ENCODE results near the gene PALLD. TPM values are rescaled to one million over a fixed set of nuclear protein-coding genes. Genes with fewer than 3 reads are reported as not detected.
"Not testable (repeated sequence)": the region's sequence is repeated elsewhere in the genome, so short reads cannot be mapped to it uniquely, and the experiment has no call there.

PALLD gene
- total RNA-seq, 1 donor from 2014 or later: 69.2 TPM

DNA sequence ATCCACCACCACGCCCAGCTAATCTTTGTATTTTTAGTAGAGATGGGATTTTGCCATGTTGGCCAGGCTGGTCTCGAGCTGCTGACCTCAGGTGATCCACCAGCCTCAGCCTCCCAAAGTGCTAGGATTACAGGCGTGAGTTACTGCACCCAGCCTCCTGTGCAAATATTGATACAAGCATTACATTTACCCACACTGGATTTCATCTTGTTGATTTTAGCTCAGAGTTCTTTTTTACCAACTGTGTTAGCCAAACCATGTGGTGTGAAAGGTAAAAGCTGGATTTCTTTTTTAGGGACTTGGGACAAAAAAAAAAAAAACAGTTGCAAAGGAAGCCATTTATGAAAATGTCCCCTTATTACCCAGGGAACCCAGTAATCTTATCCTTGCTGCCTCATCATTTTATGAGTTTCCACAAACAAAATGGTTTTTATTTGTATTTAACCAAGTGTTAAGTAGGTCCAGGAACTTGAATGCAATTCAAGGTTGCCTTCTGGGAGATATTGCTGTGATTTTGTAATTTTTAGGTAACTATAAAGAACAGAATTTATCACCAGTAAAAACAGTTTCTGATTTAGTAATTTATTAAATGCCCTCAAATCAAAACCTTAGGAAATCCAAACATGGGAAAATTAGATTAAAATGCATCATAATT lies 202.5 kb downstream of the PALLD start:
- TF ChIP-seq, protein P1, sequence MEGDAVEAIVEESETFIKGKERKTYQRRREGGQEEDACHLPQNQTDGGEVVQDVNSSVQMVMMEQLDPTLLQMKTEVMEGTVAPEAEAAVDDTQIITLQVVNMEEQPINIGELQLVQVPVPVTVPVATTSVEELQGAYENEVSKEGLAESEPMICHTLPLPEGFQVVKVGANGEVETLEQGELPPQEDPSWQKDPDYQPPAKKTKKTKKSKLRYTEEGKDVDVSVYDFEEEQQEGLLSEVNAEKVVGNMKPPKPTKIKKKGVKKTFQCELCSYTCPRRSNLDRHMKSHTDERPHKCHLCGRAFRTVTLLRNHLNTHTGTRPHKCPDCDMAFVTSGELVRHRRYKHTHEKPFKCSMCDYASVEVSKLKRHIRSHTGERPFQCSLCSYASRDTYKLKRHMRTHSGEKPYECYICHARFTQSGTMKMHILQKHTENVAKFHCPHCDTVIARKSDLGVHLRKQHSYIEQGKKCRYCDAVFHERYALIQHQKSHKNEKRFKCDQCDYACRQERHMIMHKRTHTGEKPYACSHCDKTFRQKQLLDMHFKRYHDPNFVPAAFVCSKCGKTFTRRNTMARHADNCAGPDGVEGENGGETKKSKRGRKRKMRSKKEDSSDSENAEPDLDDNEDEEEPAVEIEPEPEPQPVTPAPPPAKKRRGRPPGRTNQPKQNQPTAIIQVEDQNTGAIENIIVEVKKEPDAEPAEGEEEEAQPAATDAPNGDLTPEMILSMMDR (IDR thresholded peaks at IDR 0.05; ENCODE audit: insufficient read depth, low read length, severe bottlenecking): no peak
- no peak overlapping the region for H3K4me3 ChIP-seq (ENCODE audit: low read depth, low read length)
- H3K36me3 ChIP-seq (ENCODE audit: control insufficient read depth, insufficient read depth, low read length): no peaks in the 10 kb centered on the region
- FAIRE-seq (no peak), DNase-seq (ENCODE audit: low read depth) (no peak)
- no peaks in the 10 kb centered on the region for H3K27me3 ChIP-seq (ENCODE audit: control insufficient read depth, insufficient read depth, low read length)

DNA sequence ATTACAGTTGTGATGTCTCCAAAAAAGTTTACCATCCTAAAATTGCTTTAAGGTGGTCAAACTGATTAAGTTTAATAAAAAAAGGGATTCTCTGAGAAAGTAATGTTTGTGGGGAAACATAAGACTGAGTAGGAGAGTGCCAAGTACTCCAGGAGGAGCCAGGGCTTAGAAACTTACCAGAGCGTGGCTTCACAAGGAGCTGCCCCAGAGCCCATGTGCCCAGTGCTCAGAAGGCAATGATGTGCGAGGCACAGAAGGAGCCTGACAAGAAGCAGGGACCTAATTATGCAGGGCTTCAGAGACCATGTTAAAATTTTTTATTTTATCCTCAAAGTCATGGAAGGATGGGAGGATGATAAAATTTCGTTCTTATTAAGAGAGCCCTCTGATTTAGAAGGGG lies 204.2 kb downstream of the PALLD start:
- no peaks in the 10 kb centered on the region for H3K36me3 ChIP-seq (ENCODE audit: control insufficient read depth, insufficient read depth, low read length)
- H3K4me3 ChIP-seq (ENCODE audit: low read depth, low read length): no peak overlapping the region
- H3K27me3 ChIP-seq (ENCODE audit: control insufficient read depth, insufficient read depth, low read length): no peaks in the 10 kb centered on the region
- TF ChIP-seq, protein P1 (IDR thresholded peaks at IDR 0.05; ENCODE audit: insufficient read depth, low read length, severe bottlenecking): no peak
- DNase-seq (ENCODE audit: low read depth): no peak
- no peak for FAIRE-seq

DNA sequence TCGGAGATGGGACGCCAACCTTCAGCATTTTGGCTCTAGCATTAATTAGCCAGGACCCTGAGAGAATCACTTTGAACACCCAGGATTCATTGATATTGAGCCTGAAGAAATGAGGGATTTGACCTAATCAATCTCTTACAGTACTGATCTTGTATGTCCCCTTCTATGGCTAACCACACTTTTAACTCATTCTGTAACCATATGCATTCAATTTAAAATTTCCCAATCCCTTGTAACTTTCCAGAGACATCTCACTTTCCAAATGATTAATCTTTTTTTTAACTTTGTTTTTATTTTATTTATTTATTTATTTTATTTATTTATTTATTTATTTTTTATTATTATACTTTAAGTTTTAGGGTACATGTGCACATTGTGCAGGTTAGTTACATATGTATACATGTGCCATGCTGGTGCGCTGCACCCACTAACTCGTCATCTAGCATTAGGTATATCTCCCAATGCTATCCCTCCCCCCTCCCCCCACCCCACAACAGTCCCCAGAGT lies 205.8 kb downstream of the PALLD start:
- H3K27me3 ChIP-seq (ENCODE audit: control insufficient read depth, insufficient read depth, low read length); DNase-seq (ENCODE audit: low read depth); H3K36me3 ChIP-seq (ENCODE audit: control insufficient read depth, insufficient read depth, low read length); H3K4me3 ChIP-seq (ENCODE audit: low read depth, low read length); FAIRE-seq: not testable (repeated sequence)

DNA sequence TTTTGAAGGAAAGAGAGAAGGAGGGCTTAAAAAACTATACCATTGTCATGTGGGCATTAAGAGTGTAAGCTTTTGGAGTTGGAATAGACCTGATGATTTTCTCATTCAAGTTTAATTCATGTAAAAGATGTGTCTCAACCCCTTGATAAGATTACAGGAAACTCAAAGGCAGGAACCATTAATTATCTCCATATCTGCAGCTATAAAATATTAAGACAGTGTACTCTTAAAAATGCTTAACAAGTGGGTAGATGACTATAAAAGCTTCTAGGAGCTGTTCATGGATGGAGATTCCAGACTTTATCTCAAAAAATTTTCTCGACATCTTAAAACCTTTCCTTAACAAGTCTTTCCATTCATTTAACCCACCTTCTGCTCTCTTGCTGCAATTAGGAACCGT lies 208.3 kb downstream of the PALLD start:
- FAIRE-seq (no peak), DNase-seq (ENCODE audit: low read depth) (no peak)
- TF ChIP-seq, protein P1 (IDR thresholded peaks at IDR 0.05; ENCODE audit: insufficient read depth, low read length, severe bottlenecking): no peak
- Histone ChIP-seq H3K36me3 (ENCODE audit: control insufficient read depth, insufficient read depth, low read length) (no peaks in the 10 kb centered on the region), H3K27me3 (ENCODE audit: control insufficient read depth, insufficient read depth, low read length) (no peaks in the 10 kb centered on the region), H3K4me3 (ENCODE audit: low read depth, low read length) (no peak overlapping the region)

DNA sequence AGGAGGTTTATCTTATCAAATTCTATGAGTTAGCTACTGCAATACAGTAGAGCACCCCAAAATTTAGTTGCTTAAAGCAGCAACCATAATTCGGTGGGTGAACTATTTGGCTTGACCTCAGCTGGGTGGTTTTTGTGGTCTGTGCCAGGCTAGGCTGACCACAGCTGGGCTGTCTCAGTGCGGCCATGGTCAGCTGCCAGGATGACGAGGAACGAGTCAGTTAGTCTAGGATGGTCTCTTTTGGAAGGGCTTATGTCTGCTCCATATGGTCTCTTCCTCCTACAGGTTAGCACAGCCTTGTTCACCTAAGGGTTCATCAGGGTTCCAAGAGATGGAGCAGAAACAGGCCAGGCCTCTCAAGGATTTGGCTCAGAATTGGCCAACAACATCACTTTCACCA lies 210.4 kb downstream of the PALLD start:
- no peak overlapping the region for H3K4me3 ChIP-seq (ENCODE audit: low read depth, low read length)
- FAIRE-seq (peak; percentile 43), DNase-seq (ENCODE audit: low read depth) (no peak)
- TF ChIP-seq, protein P1 (IDR thresholded peaks at IDR 0.05; ENCODE audit: insufficient read depth, low read length, severe bottlenecking): no peak
- H3K36me3 ChIP-seq (ENCODE audit: control insufficient read depth, insufficient read depth, low read length): no peaks in the 10 kb centered on the region
- H3K27me3 ChIP-seq (ENCODE audit: control insufficient read depth, insufficient read depth, low read length): no peaks in the 10 kb centered on the region

DNA sequence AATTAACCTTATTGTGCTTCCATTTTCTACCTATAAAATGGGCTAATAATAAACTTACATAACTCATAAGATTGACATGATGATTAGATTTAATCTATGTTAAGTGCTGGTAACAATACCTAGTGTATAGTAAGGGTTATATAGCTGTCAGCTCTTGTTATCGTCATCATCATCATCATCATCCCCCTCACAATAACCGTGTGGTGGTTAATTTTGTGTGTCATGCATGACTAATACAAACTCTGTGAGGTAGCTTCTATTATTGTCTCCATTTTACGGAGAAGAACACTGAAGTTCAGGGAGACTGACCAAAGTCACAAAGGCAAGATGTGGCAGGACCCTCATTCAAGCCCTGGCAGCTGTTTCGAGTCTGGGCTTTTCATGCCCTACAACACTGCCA lies 211.3 kb downstream of the PALLD start:
- no peak overlapping the region for H3K4me3 ChIP-seq (ENCODE audit: low read depth, low read length)
- FAIRE-seq (peak; percentile 43), DNase-seq (ENCODE audit: low read depth) (peak; percentile 59)
- TF ChIP-seq, protein P1 (IDR thresholded peaks at IDR 0.05; ENCODE audit: insufficient read depth, low read length, severe bottlenecking): no peak
- no peaks in the 10 kb centered on the region for H3K27me3 ChIP-seq (ENCODE audit: control insufficient read depth, insufficient read depth, low read length)
- no peaks in the 10 kb centered on the region for H3K36me3 ChIP-seq (ENCODE audit: control insufficient read depth, insufficient read depth, low read length)
